Nephron (organoid): ENCODE data around the gene PLEKHA1.
A peak's percentile ranks its signal among the peaks of the same experiment; 100 is the strongest.

Experiments used
- H3K27ac Mint-ChIP-seq, 3 experiments: 2 replicates each; pipeline ENCODE4 v1.8.0; 2020; ENCODE audit warnings: mixed read lengths in 3 of 3, mild to moderate bottlenecking in 2 of 3, moderate library complexity in 1 of 3
- H3K27me3 Mint-ChIP-seq: 2 replicates; pipeline ENCODE4 v1.8.0; 2021; ENCODE audit warnings: low read depth, mild to moderate bottlenecking, moderate library complexity, mixed read lengths
- H3K36me3 Mint-ChIP-seq: 2 replicates; pipeline ENCODE4 v1.8.0; 2020; ENCODE audit warnings: low read depth, mixed read lengths
- H3K4me1 Mint-ChIP-seq: 2 replicates; pipeline ENCODE4 v1.8.0; 2020; ENCODE audit warnings: mixed read lengths
- H3K4me3 Mint-ChIP-seq, 3 experiments: 2 replicates each; pipeline ENCODE4 v1.8.0; 2020; ENCODE audit warnings: mild to moderate bottlenecking in 3 of 3, mixed read lengths in 3 of 3, moderate library complexity in 2 of 3
- H3K9me3 Mint-ChIP-seq: 2 replicates; pipeline ENCODE4 v1.8.0; 2020; ENCODE audit warnings: mixed read lengths
- CTCF ChIP-seq, 3 experiments: fragments of 200-600 bp; sonication (generic); IDR thresholded peaks; one replicate each; pipeline ENCODE4 v1.5.0; 2021; ENCODE audit warnings: antibody characterized with exemption in 3 of 3; ENCODE audit not compliant: unreplicated experiment in 3 of 3

Gene PLEKHA1

GRCh38 chr10:122455376-122456079 lies 81.0 kb downstream of the PLEKHA1 start:
- Mint-ChIP-seq H3K27ac (no peak overlapping the region), H3K36me3 (no peaks in the 10 kb centered on the region)
- no peak for TF ChIP-seq CTCF (IDR thresholded peaks at IDR 0.05; ENCODE audit: unreplicated experiment in 3 of 3)

DNA sequence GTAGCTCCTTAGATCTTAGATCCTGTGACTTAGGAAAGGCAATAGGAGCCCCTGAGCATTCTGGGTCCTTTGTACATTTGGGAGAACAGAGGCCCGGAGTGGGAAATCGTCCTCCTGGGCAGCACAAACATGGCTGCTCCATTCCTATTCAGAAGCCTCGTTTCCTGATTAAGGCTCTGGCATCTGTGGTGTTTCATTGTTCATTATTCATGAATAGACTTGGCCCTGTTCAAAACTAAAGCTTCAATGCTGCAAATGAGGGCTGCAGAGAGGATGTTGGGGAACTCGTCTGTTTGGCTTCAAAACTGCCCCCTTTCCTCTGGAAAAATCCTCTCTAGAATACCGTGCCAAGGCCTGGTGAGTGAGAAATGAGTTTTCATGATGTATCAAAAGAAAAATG lies 83.4 kb downstream of the PLEKHA1 start:
- Mint-ChIP-seq H3K4me3 (peak overlapping the region; percentile 38 to 61 (median 52)), H3K27me3 (peaks cover 44% of the 10 kb centered on the region), H3K27ac (peak overlapping the region in 1 of 3 experiments; percentile 3), H3K9me3 (no peaks in the 10 kb centered on the region), H3K36me3 (no peaks in the 10 kb centered on the region), H3K4me1 (peaks cover 17% of the 10 kb centered on the region)
- no peak for TF ChIP-seq CTCF (IDR thresholded peaks at IDR 0.05; ENCODE audit: unreplicated experiment in 3 of 3)

More at GRCh38 chr10:122455376-122456079, 81.0 kb downstream of the PLEKHA1 start:
- Mint-ChIP-seq H3K4me3 (no peak overlapping the region), H3K4me1 (peaks cover 10% of the 10 kb centered on the region), H3K9me3 (no peaks in the 10 kb centered on the region), H3K27me3 (peaks cover 39% of the 10 kb centered on the region)

DNA sequence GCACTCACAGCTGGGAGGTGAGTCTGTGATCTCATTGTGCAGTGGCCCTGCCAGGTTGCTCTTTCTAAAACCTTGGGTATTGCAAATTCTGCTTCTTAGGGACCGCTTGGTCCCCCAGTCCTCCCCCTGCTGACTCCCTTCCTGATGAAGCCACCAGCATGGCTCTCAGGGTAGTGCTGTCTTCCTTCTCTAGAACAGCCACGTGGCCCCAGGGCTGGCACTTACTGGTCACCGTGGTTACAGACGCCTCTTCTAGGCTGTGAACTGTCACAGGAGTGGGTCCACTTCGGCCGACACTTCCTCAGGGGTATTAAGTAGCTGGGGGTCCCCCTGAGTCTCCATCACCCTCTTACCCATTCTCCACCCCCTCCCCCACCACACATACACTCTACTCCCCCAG lies 84.2 kb downstream of the PLEKHA1 start:
- peaks cover 52% of the 10 kb centered on the region for H3K27me3 Mint-ChIP-seq
- no peak for TF ChIP-seq CTCF (IDR thresholded peaks at IDR 0.05; ENCODE audit: unreplicated experiment in 3 of 3)
- no peaks in the 10 kb centered on the region for H3K36me3 Mint-ChIP-seq
- H3K4me3 Mint-ChIP-seq = peak overlapping the region in 2 of 3 experiments; percentile 67 to 70
- no peak overlapping the region for H3K27ac Mint-ChIP-seq
- no peaks in the 10 kb centered on the region for H3K9me3 Mint-ChIP-seq
- H3K4me1 Mint-ChIP-seq = peaks cover 25% of the 10 kb centered on the region

DNA sequence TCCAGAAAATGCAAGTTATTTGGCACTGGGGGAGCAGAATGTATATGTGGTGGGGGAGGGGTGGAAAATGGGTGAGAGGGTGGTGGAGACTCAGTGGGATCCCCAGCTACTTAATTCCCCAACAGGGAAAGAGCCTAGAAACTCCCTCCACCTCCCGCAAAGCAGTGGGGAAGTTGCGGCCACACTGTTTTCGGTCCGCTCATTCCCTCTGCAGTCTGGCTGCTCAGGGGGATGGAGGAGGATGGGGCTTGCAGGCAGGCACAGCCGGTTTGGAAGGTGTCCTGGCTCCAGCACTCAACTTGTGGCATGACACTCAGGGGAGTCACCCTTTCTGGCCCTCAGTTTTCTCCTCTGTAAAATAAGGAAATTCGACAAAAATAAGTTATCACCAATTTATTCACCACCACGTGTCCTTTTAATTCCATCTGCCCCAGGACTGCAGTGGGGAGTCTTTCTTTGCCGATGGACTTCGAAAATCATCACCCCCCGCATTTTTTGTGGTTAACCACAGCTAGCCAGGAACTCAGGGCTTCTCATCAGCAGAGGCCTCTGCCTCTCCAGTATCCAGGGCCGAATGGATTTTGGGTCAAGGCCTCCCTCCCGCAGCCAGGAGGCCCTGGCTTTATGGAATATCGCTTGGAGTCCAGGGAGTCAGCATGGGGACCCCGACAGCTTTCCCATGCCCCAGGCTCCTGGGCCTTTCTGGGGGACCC lies 85.2 kb downstream of the PLEKHA1 start:
- Mint-ChIP-seq H3K27me3 (peaks cover 62% of the 10 kb centered on the region), H3K36me3 (no peaks in the 10 kb centered on the region), H3K9me3 (no peaks in the 10 kb centered on the region), H3K27ac (no peak overlapping the region), H3K4me3 (peak overlapping the region; percentile 67 to 70 (median 69)), H3K4me1 (peaks cover 27% of the 10 kb centered on the region)
- no peak for TF ChIP-seq CTCF (IDR thresholded peaks at IDR 0.05; ENCODE audit: unreplicated experiment in 3 of 3)

- Mint-ChIP-seq H3K27ac (peak overlapping the region in 2 of 3 experiments; percentile 56 to 59), H3K36me3 (no peaks in the 10 kb centered on the region), H3K4me1 (peaks cover 35% of the 10 kb centered on the region), H3K9me3 (no peaks in the 10 kb centered on the region), H3K27me3 (peaks cover 74% of the 10 kb centered on the region), H3K4me3 (peak overlapping the region; percentile 62 to 81 (median 75))
- no peak for TF ChIP-seq CTCF (IDR thresholded peaks at IDR 0.05; ENCODE audit: unreplicated experiment in 3 of 3)
Observed at GRCh38 chr10:122460891-122461293, 86.4 kb downstream of the PLEKHA1 start.
